ENCODE data around the gene RSKR.

- no peak for TF ChIP-seq CTCF (IDR thresholded peaks at IDR 0.05; ENCODE audit: borderline replicate concordance, extremely low read depth, low read length, poor library complexity, severe bottlenecking)
- TF ChIP-seq EZH2 (IDR thresholded peaks at IDR 0.05; ENCODE audit: borderline replicate concordance, low read depth, low read length, severe bottlenecking), result no peak
Observed at GRCh38 chr17:28572259-28573039, 41.5 kb downstream of the RSKR start.

Data from DND-41 (cell line).